NCI-H526 (cell line): Measurements from ENCODE around the gene HOXC9.
"Not testable (repeated sequence)": the region's sequence is repeated elsewhere in the genome, so short reads cannot be mapped to it uniquely, and the experiment has no call there.

Experiments
- DNase-seq, 2 experiments: peaks; one replicate each; lab custom pipeline; 2025; lab: John Stamatoyannopoulos, UW

The HOXC9 gene

DNA sequence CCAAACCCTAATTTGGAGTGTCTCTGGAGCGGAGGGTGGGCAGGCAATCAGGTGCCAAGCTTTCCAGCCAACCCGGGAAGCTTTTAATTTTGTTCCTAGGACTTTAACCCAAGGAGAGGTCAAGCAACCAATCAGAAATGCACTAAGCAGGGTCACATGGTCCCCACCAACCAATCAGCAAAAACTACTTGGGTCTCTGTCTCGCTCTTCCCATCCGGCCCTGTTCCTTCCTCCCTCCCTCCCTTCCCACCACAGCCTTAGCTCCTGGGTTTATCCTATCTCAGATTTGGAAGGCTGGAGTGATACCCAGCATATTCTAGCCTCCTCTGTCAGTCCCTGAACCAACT is 40.2 kb downstream of the HOXC9 start:
- DNase-seq = peak in 1 of 2 experiments; percentile 61

DNA sequence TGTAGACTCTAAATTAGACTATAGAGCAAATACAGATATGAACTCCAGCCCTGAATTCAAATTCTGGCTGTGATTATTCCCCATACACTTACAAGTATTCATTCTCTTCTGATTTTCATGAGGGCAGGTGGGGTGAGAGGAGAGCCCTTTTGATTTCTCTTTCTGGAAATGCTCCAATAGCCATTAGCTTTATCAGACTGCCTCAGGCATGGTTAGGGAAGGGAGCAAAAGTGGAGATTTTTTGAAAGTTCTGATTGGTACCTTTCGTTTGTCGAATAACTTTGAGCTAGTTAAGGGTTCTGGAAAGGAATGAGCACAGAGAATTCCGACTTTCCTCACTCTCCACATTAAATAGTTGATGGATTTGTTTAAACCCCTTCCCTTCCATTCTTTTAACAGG is 40.7 kb downstream of the HOXC9 start:
- DNase-seq = no peak

DNA sequence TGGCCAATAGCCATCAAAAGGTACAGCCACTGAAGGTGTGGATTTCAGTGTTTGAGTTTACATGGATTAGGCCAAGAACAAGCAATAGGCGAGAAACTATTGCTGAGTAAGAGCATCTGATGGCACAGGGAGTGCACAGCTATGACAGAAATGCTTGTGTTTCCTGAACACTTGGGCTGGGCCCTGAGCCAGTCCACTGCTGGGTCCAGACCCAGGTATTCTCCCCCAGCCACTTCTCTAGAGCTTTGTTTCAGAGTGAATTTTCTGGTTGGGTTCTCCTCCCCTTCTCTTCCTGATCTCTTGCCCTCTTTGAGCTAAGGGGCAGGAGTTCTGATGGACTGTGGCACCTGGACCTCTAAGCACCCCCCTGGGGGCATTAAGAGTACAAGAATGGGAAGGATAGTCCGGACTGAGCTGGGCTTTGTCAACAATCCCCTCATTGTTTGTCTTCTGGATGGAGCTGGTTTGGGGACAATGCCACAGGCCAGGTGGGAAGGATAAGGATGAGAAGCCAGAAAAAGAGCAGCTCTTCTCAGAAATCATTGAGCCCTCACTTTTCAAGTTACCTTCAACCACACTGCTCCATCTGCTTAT is 41.2 kb downstream of the HOXC9 start:
- peak in 1 of 2 experiments; percentile 44 for DNase-seq

DNA sequence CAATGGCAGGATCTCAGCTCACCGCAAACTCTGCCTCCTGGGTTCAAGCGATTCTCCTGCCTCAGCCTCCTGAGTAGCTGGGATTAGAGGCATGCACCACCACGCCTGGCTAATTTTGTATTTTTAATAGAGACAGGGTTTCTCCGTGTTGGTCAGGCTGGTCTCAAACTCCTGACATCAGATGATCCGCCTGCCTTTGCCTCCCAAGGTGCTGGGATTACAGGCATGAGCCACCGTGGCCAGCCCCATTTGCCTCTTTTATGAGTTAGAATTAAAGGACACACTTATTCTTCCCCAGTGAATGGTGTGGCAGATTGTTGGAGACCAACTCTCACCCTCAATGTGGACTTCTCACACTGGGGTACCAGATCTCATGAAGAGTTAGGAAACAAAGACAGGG is 42.1 kb downstream of the HOXC9 start:
- DNase-seq = not testable (repeated sequence)

DNA sequence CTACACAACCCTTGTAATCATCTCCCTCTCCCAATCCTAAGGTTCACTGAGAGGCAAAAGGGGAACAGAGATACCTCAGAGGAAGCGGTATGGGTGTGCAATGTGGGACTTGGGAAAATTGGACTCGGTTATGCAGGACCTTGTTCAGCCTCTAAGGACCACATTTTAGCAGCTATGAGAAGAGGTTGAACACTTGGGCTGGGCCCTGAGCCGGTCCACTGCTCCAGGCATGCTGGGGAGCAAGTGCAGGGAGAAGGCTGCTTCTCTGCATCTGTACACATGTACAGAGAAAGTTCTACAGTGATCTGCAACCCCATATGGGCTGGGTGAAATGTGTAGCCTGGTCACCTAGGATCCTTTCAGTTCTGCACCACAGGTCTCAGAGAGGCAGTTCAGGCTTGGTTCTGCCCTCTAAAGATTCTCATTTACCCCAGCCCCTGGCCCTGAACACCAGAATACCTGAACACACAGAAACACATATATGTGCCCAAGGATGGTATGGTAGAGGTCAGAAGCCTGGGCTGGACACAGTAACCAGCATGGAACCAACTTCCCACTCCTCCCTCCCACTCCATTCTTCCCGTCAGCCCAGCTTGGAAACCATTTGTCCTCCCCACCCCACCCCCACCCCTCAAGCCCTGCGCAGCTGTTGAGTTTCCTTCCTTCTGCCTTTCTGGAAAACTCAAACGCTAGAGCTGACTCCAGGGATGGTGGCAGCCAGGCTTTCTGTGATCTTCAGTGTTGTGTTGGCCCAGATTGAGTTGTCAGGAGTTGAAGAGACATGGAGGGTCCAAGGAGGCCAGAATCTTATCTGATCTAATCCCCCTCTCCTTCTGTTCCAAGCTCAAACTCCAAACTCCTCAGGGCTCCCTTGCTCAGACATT is 43.3 kb downstream of the HOXC9 start:
- DNase-seq = no peak

DNA sequence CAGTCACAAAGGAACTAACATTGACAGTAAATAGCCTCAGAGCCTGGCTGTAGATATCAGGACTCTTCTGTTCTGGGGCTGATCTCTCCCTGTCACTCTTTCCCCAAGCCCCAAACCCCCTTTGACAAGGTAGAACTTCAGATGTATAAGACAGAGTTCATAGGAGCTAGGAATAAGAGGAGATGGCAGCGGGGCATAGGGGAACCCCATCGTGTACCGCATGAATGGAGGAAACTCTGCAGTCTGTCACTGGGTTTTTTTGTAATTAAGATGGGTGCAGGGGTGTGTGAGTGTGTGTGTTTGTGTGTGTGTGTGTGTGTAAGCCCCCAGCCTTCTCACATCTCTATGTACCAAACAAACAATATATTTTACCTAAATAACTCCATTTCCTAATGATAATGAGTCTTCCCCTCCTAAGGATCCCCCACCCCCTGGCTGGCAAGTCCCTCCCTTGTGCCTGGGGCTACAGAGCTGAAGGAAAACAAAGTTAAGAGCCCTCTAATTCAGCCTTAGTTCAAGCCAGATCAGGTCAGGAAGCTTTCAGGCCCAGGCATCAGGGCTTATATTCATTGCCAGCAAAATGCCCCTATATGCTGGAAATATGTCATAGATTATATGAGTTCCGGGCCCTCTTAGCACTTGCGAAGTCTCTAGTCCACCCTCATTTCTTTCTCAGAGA is 44.6 kb downstream of the HOXC9 start:
- no peak for DNase-seq

DNA sequence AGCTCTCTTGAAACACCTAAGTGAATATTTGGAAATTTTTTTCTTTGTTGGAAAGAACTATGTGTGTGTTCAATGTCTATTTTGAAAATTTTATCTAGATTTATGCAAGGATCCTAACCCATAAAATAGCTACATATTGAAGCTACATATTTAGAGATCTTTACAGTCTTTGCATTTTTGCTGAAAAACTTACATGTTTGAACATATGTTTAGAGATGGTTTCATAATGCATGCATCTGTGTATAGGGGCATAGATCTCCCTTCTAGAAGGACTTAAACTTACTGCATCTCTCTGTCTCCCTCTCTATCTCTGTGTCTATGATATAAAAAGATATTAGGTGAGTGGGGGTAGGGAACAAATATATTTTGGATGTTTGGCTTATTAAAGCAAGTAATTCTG is 45.4 kb downstream of the HOXC9 start:
- no peak for DNase-seq

DNA sequence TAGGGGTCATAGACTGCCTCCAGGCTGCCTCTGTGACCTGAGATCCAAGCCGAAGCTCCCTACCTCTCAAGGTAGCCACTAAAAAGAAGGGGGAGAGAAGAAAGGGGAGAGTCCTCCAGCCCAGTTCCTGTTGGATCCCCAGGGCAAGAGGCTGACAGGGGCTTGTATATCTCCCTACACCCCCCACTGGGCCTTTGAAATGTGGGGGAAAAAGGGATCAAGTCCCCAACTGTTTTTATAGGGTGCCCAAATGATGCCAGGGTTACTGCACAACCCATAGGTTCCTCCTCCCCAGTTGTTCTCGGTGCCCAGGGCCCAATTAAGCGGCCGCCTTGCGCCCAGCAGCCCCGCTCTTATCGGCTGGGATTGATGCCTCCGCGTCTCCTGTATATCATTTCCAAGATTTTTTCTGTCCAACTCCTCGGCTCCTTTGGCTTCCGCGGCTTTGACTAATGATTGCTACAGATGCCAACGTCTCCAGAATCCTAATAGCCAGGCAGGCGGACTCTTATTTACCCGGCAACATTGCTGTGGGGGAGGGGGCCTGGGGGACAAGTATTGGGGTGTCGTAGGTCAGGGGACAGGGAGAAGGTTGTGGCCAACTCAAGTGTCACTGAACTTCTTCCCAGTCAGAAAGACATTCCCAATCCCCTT is 46.0 kb downstream of the HOXC9 start:
- no peak for DNase-seq

DNA sequence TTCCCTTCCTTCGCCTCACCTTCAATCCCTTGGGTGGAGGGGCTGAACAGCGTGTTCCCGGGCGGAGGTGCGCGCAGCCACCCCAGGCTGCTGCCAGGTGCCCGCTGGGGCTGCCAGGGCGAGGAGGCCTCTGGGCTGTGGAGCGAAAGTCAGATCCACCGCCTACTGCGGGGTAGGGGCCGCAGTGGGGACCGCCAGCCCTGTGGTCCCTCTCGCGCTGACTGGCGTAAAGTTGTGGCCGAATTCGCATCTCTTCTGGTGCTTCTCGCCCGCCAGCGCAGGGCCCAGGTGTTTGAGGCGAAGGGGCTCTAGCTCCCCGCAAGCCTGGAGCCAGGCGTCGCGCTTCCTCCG is 46.8 kb downstream of the HOXC9 start:
- DNase-seq = no peak

DNA sequence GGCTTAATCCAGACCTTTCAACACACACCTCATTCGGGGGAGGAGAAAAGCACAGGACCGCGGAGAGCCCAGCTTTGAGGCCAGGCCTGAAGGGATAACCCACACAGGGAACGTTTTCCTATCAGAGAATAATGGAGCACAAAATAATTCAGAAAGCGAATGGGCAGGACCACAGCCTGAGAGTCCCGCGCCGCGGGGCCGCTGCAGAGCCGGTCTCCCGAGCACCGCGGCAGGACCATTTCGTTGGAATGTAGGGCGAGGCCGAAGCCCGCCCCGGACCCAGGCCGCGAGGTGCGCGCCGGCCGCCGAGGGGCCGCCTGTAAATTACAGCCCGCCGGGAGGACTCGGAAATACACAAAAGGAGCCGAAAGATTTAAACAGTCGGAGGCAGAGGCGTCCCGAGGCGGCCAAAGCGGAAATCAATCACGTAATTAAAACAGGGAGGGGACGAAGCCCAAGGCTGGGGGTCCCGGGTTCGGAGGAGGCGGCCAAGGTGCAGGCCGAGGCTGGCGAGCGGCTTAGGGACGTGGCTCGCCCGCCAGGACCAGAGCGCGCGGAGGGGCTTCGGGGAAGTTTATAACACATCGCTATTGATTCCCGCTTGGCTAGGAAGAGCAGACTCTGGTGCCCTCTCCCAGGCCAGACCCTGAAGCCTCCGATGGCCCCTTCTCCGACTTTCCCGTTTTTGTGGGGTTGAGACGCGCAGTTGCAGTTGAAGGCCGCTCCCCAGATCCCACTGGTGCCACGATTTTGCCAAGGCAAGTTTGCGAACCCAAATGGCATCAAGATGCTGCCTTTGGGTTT is 47.4 kb downstream of the HOXC9 start:
- DNase-seq = no peak

DNA sequence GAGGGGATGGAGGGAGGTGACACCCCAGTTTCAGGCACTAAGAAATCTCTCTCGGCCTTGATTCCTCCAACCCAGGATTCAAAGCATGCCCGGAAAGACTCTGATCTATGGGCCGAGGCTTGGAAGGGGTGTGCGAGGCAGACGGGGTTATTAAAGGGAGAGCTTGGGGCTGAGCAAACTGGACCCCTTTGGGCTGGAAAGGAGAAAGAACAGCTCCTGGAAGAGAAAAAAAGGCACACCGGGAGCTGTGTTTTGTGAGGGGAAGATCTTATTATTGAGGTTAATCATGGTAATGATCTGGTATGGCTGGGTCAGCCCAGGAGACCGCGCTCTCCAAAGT is 48.0 kb downstream of the HOXC9 start:
- DNase-seq = no peak

DNA sequence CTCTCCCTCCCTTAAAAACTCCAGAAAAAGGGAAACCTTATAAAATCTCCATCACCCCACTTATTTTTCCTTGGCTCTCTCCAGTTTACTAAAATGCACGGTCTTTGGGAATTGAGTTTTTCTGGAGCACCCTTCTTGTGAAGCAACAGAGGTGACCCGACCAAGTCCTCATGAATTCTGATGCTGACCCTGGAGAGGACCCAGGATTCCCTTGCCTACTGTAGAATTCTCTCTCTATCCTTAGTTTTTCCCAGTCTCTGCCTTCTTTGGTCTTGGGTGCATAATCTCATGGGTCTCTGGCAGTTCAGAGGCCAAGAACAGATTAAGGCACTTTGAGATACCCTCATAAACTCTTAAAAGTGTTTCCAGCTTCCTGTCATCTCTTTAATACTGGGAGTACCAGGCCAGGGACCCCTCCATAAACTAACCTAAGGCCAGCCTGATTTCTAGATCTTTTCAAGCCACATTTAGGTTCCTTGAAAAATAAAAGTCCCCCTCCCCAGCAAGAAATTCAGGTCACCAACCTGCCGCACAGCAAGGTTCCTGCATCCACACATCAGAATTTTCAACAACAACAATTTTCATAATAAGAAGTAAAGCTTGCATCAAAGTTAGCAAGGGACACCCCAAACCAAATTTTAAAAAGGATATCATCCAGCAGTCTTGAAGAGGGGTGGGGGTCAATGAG is 48.6 kb downstream of the HOXC9 start:
- no peak for DNase-seq

DNA sequence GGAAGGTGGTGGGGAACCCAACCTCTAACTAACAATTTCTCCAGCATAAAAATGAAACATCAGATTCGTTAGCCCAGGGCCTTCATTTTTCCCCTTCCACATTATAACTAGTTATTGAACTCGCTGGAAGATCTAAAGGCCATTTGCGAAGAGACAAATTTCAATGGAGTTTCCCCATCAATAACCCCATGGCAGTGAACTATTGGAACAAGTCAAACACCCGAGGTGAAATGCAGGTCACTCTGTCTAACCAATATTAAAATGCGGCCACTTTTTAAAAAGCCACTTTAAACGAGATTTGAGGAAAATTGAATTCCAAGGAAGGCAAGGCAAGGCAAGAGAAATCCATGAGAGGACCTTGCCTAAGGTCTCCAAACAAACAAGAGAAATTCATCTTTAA is 49.1 kb downstream of the HOXC9 start:
- no peak for DNase-seq

DNA sequence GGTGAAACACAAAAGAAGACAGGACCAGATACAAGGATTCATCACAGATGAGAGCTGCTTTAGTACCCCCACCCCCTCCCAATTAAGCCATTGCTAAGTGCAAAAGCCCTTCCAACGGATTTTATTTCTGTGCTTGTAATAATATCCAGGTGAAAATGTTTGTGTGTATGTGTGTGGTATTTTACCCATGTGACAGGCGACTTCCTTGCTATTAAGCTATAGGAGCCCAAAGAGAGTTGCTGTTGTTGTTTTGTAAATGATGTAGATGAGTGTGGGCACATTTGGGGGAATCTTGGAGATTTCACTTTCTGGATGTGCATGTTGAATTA is 50.5 kb downstream of the HOXC9 start:
- no peak for DNase-seq

DNA sequence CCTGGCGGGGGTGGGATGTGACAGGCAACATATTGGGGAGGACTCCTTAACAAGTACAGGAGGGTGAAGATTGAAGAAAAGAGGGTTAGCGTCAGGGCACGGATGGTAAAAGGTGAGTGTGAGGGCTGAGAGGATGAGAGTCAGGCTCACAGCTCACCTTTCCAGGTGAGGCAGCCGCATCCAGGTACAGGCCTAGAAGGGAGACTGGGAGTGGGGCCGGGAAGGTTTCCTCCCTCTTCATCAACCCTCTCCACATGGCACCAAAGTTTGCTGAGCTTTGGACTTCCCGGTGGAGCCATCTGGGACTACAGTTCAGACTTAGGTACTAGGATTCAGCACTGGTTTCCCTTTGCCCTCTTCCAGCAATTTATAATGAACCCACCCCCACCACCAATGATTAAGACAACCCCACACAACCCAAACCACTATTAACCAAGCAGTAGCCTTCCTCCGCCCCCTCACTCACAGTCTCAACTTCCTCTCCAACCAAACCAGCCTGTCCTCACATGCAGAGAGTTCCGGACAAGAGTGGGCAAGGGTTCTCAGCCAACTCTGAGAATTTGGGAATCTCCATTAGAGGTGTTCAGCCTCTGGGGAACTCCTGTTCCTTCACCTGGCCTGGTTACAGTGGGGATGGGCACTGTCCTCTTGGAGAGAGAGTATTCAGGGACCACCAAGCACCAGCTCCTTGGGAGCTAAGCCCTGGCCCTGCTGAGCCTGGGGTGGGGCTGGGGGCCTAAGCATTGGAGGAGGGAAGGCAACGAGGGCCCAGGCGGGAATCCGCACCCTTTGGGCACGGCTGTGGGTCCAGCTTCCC is 51.3 kb downstream of the HOXC9 start:
- DNase-seq = peak in 1 of 2 experiments; percentile 38

DNA sequence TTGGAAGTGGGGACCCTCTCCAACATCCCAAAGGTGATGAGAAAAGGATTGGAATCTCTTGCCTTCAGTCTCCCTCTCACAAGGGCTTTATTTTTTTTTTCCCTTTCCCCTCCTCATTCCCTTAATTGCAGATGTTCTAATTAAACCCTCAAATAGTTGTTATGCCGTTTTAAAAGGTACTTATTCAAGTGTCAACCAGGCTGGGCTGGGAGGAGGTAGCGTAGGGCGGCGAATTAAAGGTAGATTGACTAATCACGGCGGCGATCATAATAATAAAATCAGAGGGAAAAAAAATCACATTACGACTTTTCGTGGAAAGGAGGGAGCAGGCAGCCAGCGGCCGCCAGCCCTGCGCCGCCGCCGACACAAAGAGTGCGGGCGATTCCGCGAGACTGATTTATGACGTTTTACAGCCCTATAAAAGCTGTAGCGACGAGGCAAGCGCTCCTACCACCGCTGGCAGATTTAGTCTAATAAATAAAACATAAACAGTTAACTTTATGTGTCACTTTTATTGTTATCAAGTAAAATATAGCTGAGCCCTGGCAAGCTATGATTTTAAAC is 52.0 kb downstream of the HOXC9 start:
- DNase-seq = peak in 1 of 2 experiments; percentile 76

DNA sequence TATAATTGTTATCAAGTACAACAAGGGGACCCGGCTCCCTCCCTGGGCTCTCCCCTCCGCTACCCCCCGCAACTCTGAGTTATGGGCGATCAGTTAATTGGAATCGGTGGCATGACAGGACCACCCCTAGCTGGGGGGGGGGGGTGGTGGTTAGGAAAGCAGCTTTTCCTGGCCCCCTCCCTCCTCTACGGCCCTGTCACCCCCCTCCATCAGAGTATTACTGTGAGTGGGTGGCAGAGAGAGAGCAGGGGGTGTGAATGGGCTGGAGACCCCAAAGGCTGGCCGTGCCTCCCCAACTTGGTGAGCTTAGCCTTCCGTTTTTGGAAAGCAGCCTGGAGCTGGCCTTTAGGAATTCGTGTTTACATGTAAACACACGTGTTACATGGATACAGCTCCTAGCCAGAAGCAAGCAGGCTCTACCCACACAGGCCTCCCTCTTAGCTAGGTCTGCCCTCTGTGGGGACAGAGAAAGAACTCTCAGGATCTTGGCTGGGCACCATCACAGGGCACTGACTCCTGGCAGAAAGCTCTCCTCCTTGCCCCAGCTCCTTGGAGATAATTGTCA is 52.6 kb downstream of the HOXC9 start:
- DNase-seq = no peak
